Neural cell (in vitro differentiated cells): ENCODE data around the gene CACUL1. TPM values are rescaled to one million over a fixed set of nuclear protein-coding genes. Genes with fewer than 3 reads are reported as not detected.

ENCODE experiments used
- H2AFZ ChIP-seq: fragments of 200-600, 300-800 bp; sonication (generic), shearing (Covaris generic); 2 replicates; pipeline ENCODE4 v1.6.0; 2014; ENCODE audit warnings: low read depth, mild to moderate bottlenecking, antibody characterized with exemption, low read length, moderate library complexity
- H3F3A ChIP-seq: fragments of 200-600 bp; shearing (Covaris generic); 2 replicates; pipeline ENCODE4 v1.6.1; 2016; ENCODE audit warnings: mild to moderate bottlenecking, moderate library complexity, mixed read lengths, antibody characterized with exemption, low read length; ENCODE audit not compliant: insufficient read depth, poor library complexity, severe bottlenecking
- H3K27ac ChIP-seq: fragments of 200-600, 300-800 bp; sonication (generic), shearing (Covaris generic); 2 replicates; pipeline ENCODE4 v1.5.1; 2014; ENCODE audit warnings: mild to moderate bottlenecking, low read length, moderate library complexity
- H3K27me3 ChIP-seq: fragments of 300-800, 200-600 bp; sonication (generic), shearing (Covaris generic); 2 replicates; pipeline ENCODE4 v1.6.0; 2014; ENCODE audit warnings: mild to moderate bottlenecking, low read depth, low read length, moderate library complexity; ENCODE audit not compliant: insufficient read depth
- H3K36me3 ChIP-seq: fragments of 300-800, 200-600 bp; sonication (generic), shearing (Covaris generic); 2 replicates; pipeline ENCODE4 v1.5.1; 2014; ENCODE audit warnings: mild to moderate bottlenecking, antibody characterized with exemption, low read length, moderate library complexity; ENCODE audit not compliant: insufficient read depth
- H3K4me2 ChIP-seq: fragments of 300-800, 200-600 bp; sonication (generic), shearing (Covaris generic); 2 replicates; pipeline ENCODE4 v1.6.0; 2014; ENCODE audit warnings: mild to moderate bottlenecking, low read length
- H3K4me3 ChIP-seq: fragments of 300-800, 200-600 bp; sonication (generic), shearing (Covaris generic); 2 replicates; pipeline ENCODE4 v1.5.1; 2014; ENCODE audit warnings: mild to moderate bottlenecking, low read length, moderate library complexity
- H3K79me2 ChIP-seq: fragments of 200-600 bp; shearing (Covaris generic); replicated peaks from 2 replicates; pipeline ENCODE4 v1.6.0; 2014; ENCODE audit warnings: mild to moderate bottlenecking, low read length, moderate library complexity; ENCODE audit not compliant: insufficient read depth
- H3K9ac ChIP-seq: fragments of 300-800, 200-600 bp; sonication (generic), shearing (Covaris generic); 2 replicates; pipeline ENCODE4 v1.6.1; 2016; ENCODE audit warnings: mild to moderate bottlenecking, low read length, mixed read lengths
- H3K9me2 ChIP-seq: fragments of 200-600 bp; shearing (Covaris generic); 2 replicates; pipeline ENCODE4 v1.6.1; 2016; ENCODE audit warnings: mild to moderate bottlenecking, low read length, mixed read lengths; ENCODE audit not compliant: insufficient read depth
- H3K9me3 ChIP-seq: fragments of 200-600, 300-800 bp; sonication (generic), shearing (Covaris generic); 2 replicates; pipeline ENCODE4 v1.6.1; 2016; ENCODE audit warnings: mild to moderate bottlenecking, mixed run types, low read length, moderate library complexity, mixed read lengths
- H4K20me1 ChIP-seq: fragments of 200-600 bp; shearing (Covaris generic); 2 replicates; pipeline ENCODE4 v1.6.1; 2016; ENCODE audit warnings: mild to moderate bottlenecking, mixed run types; ENCODE audit not compliant: insufficient read depth
- CTCF ChIP-seq: fragments of 450-650 bp; IDR thresholded peaks from 2 replicates; pipeline ENCODE4 v1.5.1; 2014; ENCODE audit warnings: antibody characterized with exemption, mild to moderate bottlenecking, moderate library complexity; ENCODE audit not compliant: poor library complexity, severe bottlenecking
- EP300 ChIP-seq: fragments of 450-650 bp; conservative IDR thresholded peaks from 2 replicates; pipeline ENCODE4 v1.6.1; 2014; ENCODE audit warnings: antibody characterized with exemption, mild to moderate bottlenecking, moderate library complexity; ENCODE audit not compliant: poor library complexity, severe bottlenecking
- EZH2 ChIP-seq: fragments of 200-600, 300-800 bp; shearing (Covaris generic), sonication (generic); IDR thresholded peaks from 2 replicates; pipeline ENCODE4 v1.6.1; 2014; ENCODE audit warnings: antibody characterized with exemption, low read length, borderline replicate concordance, mild to moderate bottlenecking; ENCODE audit not compliant: insufficient read depth, poor library complexity, severe bottlenecking
- MXI1 ChIP-seq: fragments of 450-650 bp; conservative IDR thresholded peaks from 2 replicates; pipeline ENCODE4 v1.6.1; 2014; ENCODE audit warnings: antibody characterized with exemption, mild to moderate bottlenecking; ENCODE audit not compliant: poor library complexity, severe bottlenecking
- POLR2AphosphoS5 ChIP-seq: IDR thresholded peaks from 2 replicates; pipeline ENCODE4 v1.6.1; 2012
- RAD21 ChIP-seq: fragments of 450-650 bp; conservative IDR thresholded peaks from 2 replicates; pipeline ENCODE4 v1.6.1; 2014; ENCODE audit warnings: antibody characterized with exemption, mild to moderate bottlenecking, moderate library complexity
- REST ChIP-seq: IDR thresholded peaks from 2 replicates; pipeline ENCODE4 v1.6.1; 2012; ENCODE audit warnings: borderline replicate concordance
- SMC3 ChIP-seq: fragments of 450-650 bp; conservative IDR thresholded peaks from 2 replicates; pipeline ENCODE4 v1.6.1; 2014; ENCODE audit warnings: antibody characterized with exemption, mild to moderate bottlenecking, moderate library complexity; ENCODE audit not compliant: poor library complexity
- TAF1 ChIP-seq: IDR thresholded peaks from 2 replicates; pipeline ENCODE4 v1.6.1; 2012; ENCODE audit warnings: low read depth
- polyA plus RNA-seq: library from polyadenylated mRNA; depleted of rRNA; stranded (reverse); fragments of >200 nt; gene quantifications from 2 replicates; pipeline ENCODE4 v1.2.3, GENCODE V29; 2014

The CACUL1 gene
- polyA plus RNA-seq, 1 donor from 2014 or later = 12.8 TPM

GRCh38 chr10:118760265-118760664 is 5.5 kb upstream of the CACUL1 start:
- no peaks in the 10 kb centered on the region for H4K20me1 ChIP-seq
- no peaks in the 10 kb centered on the region for H3K36me3 ChIP-seq
- no peaks in the 10 kb centered on the region for H3K79me2 ChIP-seq
- no peak overlapping the region for H2AFZ ChIP-seq
- no peak for TF ChIP-seq POLR2AphosphoS5
- no peak for TF ChIP-seq MXI1
- no peak for TF ChIP-seq CTCF
- TF ChIP-seq TAF1 = no peak
- TF ChIP-seq EP300 = no peak
- no peak for TF ChIP-seq REST
- TF ChIP-seq SMC3 = no peak
- no peak for TF ChIP-seq EZH2
- no peak for TF ChIP-seq RAD21
- no peak overlapping the region for H3K4me2 ChIP-seq
- H3K9me2 ChIP-seq = no peaks in the 10 kb centered on the region
- H3K4me3 ChIP-seq = peak overlapping the region; percentile 39
- H3F3A ChIP-seq = no peaks in the 10 kb centered on the region
- H3K9me3 ChIP-seq = no peaks in the 10 kb centered on the region
- no peak overlapping the region for H3K27ac ChIP-seq
- no peaks in the 10 kb centered on the region for H3K27me3 ChIP-seq
- H3K9ac ChIP-seq = no peak overlapping the region

GRCh38 chr10:118758449-118758848 is 3.7 kb upstream of the CACUL1 start:
- Histone ChIP-seq H3K36me3 (no peaks in the 10 kb centered on the region), H2AFZ (no peak overlapping the region), H4K20me1 (no peaks in the 10 kb centered on the region), H3K79me2 (peaks cover 8% of the 10 kb centered on the region), H3K9me3 (no peaks in the 10 kb centered on the region), H3F3A (no peaks in the 10 kb centered on the region), H3K9me2 (no peaks in the 10 kb centered on the region), H3K27ac (no peak overlapping the region), H3K4me3 (no peak overlapping the region), H3K9ac (no peak overlapping the region), H3K4me2 (no peak overlapping the region), H3K27me3 (no peaks in the 10 kb centered on the region)
- TF ChIP-seq REST = no peak
- no peak for TF ChIP-seq EZH2
- no peak for TF ChIP-seq MXI1
- no peak for TF ChIP-seq POLR2AphosphoS5
- TF ChIP-seq SMC3 = no peak
- no peak for TF ChIP-seq TAF1
- no peak for TF ChIP-seq CTCF
- no peak for TF ChIP-seq RAD21
- no peak for TF ChIP-seq EP300
